Ishikawa (cell line): ENCODE data around the gene SLAMF7.

Source experiments
- EP300 ChIP-seq: IDR thresholded peaks from 2 replicates; pipeline ENCODE4 v1.6.1; 2012; ENCODE audit warnings: borderline replicate concordance
- MAX ChIP-seq: IDR thresholded peaks from 2 replicates; pipeline ENCODE4 v1.6.1; 2012
- RAD21 ChIP-seq: IDR thresholded peaks from 2 replicates; pipeline ENCODE4 v1.6.1; 2012; ENCODE audit warnings: low read depth
- REST ChIP-seq: IDR thresholded peaks from 2 replicates; pipeline ENCODE4 v1.6.1; 2012; ENCODE audit warnings: low read depth, mild to moderate bottlenecking
- TAF1 ChIP-seq: IDR thresholded peaks from 2 replicates; pipeline ENCODE4 v1.6.1; 2012; ENCODE audit warnings: low read depth, mild to moderate bottlenecking
- ZBTB7A ChIP-seq: IDR thresholded peaks from 2 replicates; pipeline ENCODE4 v1.6.1; 2012; ENCODE audit warnings: low read depth
- TF ChIP-seq, protein P1 (sequence below): IDR thresholded peaks from 2 replicates; pipeline ENCODE4 v1.6.1; 2012

- TF ChIP-seq RAD21 = no peak
- TF ChIP-seq ZBTB7A = no peak
- no peak for TF ChIP-seq REST
- no peak for TF ChIP-seq EP300
- no peak for TF ChIP-seq MAX
- TF ChIP-seq, protein P1, sequence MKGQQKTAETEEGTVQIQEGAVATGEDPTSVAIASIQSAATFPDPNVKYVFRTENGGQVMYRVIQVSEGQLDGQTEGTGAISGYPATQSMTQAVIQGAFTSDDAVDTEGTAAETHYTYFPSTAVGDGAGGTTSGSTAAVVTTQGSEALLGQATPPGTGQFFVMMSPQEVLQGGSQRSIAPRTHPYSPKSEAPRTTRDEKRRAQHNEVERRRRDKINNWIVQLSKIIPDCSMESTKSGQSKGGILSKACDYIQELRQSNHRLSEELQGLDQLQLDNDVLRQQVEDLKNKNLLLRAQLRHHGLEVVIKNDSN = no peak
- TF ChIP-seq TAF1 = no peak
Measured at GRCh38 chr1:160799641-160800040, 60.6 kb downstream of the SLAMF7 start.
